Stimulated activated CD4-positive, alpha-beta T cell treated with anti-CD3 and anti-CD28 coated beads, Interleukin-4, amount 100 ng/mL, for 24 hours (primary cell): ENCODE data around the gene AGAP3.

Experiments
- DNase-seq: peaks from one replicate; pipeline ENCODE4 v3.0.0-alpha.2; 2020

The AGAP3 gene

GRCh38 chr7:151137791-151138152, 51.5 kb downstream of the AGAP3 start:
- no peak for DNase-seq

DNA sequence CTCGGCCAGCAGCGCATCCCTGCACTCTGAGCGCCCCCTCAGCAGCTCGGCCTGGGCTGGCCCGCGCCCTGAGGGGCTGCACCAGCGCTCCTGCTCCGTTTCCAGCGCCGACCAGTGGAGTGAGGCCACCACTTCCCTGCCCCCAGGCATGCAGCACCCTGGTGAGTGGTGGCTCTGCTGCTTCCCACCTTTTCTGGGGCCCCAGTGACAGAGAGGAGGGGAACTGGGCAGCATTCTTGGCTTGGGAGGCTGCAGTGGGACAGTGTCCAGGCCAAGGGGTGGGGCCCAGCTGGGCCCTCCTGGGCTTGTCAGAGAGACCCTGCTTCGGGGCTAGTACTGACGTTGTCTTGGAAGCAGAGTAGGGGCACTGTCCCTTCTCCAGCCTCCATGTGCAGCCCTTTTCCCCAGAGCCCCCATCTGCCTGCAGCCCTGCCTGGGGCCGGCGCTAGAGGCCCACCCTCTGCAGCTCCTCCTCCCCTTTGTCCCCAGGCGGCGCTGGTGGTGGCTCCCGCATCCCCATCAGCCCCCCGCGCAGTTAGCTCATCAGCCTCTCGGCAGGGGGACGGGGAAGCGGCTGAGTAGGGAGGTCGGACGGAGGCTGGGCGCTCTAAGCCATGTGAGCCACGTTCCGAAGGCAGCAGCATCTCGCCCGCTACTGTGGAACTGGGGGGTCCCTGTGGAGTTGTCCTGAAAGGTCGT, 52.0 kb downstream of the AGAP3 start:
- no peak for DNase-seq

DNA sequence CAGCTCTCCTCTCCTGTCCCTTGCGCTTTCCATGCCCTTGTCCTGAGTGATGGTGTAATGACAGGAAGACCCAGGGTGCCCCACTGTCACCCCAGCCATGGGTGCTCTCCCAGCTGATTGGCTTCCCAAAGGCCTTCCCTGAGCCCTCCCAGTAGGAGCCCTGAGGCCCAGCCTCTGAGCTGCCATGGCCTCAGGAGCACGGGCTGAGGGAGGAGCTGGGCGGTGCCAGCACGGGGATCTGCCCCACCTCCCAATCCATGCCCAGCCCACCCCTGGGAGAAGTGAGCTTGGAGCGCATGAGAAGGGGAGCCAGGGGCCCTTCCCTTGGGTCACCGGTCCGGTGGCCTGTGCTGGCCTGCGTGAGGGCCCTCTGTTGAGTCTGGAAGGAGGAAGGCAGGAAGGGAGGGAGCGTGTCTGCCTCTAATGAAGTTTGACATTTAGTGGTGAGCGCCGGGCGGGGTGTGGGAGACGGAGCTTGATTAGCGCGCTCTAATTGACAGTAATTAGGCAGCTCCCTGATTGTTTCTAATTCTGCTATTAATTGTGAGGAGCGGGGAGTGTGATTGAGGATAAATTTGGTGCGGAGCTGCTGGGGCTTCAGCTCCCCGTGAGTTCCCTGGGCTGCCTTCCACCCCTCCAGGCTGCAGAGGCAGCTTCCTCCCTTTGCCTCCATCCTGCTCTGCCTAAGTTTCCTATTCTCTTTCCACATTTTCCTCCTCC, 53.0 kb downstream of the AGAP3 start:
- DNase-seq = no peak

- DNase-seq = no peak
Measured at GRCh38 chr7:151139791-151140190, 53.5 kb downstream of the AGAP3 start.

- DNase-seq = no peak
Measured at GRCh38 chr7:151140826-151141225, 54.6 kb downstream of the AGAP3 start.

- no peak for DNase-seq
Measured at GRCh38 chr7:151141311-151141854, 55.1 kb downstream of the AGAP3 start.

DNA sequence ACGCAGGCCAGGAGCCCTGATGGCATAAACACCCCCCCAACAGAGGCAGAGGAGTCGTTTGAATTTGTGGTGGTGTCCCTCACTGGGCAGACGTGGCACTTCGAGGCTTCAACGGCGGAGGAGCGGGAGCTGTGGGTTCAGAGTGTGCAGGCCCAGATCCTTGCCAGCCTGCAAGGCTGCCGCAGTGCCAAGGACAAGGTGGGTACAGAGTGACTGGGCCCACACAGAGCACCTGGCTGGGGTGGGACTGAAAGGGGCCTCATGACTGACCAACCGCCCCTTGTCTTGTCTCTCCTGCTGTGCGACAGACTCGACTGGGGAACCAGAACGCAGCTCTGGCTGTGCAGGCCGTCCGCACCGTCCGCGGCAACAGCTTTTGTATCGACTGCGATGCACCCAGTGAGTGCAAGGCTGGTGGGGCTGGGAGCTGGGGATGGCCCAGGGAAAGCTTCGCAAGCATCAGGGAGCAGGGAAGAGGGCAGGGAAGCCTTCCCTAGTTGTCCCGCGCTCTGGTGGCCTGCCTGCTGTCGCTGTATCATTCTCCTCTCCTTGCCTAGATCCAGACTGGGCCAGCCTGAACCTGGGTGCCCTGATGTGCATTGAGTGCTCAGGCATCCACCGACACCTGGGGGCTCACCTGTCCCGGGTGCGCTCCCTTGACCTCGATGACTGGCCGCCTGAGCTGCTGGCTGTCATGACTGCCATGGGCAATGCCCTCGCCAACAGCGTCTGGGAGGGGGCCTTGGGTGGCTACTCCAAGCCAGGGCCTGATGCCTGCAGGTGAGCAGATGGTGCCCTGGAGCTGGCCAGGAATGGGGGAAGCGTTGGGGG, 55.8 kb downstream of the AGAP3 start:
- no peak for DNase-seq

- DNase-seq = no peak
Measured at GRCh38 chr7:151142686-151143040, 56.4 kb downstream of the AGAP3 start.

GRCh38 chr7:151143261-151144015, 57.2 kb downstream of the AGAP3 start:
- DNase-seq = no peak

DNA sequence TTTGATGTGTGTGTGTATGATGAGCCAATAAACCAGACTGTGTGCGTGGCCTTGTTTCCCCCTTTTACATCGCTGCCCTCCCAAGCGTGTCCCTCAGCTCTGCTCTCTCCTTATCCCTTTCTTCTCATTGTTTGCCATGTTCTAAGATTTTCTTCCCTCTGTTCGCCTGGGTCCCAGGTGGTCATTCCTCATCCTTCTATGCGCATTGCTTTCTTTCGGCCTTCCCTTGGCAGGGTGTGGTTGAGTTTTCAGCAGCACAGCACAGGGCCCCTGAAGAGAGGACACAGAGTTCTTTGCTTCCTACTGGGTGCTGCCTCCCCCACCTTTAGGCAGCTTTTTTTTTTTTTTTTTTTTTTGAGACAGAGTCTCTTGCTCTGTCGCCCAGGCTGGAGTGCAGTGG, 58.1 kb downstream of the AGAP3 start:
- no peak for DNase-seq

DNA sequence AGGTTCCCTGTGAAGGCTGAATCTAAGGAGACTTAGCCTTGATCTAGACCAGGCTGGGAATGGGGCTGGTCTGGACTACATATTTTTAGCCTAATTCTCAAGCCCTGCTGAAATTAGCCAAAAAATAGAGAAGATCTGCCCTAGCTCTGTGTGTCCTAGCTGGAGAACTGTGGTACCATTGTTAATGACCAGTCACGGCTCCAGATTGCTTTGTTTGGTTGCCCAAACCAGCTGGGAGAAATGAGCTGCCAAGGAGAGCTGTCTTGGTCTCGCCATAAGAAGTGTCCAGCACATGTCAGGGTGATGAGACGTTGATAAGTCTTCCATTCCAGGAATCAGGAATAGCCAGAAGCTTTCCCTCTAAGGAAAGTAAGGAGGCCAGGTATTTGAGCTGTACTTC, 60.5 kb downstream of the AGAP3 start:
- DNase-seq = no peak

DNA sequence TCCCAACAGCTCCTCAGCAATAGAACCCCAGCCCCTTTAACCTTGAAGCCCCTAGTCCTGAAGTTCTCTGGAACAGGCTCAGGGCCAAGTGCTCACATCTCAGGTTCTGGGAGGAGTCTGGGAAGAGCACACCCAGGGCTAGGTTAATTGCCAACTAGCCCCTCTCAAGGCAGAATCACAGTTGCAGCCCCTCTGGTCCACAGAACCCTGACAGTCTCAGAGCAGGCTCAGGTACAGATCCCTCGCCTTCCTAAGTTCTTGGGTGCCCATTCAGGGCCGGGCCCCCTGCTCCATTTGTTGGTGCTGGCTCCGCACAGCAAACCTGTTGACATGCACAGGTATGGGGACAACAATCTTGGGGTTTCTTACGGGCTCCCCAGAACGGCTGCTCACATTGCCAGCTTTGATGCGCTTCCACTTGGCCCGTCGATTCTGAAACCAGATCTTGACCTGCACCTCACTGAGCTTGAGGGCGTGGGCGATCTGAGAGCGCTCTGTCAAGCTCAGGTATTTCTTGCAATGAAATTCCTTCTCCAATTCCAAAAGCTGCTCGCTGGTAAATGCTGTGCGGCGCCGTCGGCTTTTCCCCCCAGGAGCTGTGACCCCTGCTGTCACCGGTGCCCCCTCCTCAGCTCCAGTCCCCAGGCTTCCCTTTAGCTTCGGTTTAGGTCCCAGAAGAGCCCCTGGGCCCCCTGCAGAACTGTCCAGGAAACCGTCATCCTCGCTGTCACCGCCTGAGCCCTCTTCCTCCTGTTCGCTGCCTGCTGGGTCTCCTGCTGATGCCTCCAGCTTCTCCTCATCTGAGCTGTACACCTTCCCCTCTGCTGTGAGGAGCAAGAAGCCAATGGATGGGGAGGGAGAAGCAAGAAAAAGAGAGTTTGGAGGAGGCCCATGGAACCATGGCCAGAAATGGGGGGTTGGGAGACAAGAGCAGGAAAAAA, 62.3 kb downstream of the AGAP3 start:
- no peak for DNase-seq

DNA sequence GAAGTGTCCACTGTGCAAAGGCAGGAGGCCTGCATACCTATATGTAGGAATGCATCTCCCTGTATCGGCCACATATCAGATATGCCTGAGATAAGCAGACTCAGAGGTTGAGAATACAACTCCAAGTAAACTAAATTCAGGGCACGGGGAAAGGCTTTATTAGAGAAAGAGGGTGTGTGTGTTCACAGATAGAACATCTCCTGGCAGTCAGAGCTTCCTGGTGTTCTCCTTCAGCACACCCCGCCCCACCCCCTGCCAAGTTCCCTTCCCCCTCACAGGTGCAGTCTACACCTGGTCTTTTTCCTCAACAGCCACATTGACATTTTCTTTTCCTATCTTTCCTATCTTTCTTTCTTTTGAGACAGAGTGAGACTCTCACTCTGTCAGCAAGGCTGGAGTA, 64.1 kb downstream of the AGAP3 start:
- DNase-seq = no peak

DNA sequence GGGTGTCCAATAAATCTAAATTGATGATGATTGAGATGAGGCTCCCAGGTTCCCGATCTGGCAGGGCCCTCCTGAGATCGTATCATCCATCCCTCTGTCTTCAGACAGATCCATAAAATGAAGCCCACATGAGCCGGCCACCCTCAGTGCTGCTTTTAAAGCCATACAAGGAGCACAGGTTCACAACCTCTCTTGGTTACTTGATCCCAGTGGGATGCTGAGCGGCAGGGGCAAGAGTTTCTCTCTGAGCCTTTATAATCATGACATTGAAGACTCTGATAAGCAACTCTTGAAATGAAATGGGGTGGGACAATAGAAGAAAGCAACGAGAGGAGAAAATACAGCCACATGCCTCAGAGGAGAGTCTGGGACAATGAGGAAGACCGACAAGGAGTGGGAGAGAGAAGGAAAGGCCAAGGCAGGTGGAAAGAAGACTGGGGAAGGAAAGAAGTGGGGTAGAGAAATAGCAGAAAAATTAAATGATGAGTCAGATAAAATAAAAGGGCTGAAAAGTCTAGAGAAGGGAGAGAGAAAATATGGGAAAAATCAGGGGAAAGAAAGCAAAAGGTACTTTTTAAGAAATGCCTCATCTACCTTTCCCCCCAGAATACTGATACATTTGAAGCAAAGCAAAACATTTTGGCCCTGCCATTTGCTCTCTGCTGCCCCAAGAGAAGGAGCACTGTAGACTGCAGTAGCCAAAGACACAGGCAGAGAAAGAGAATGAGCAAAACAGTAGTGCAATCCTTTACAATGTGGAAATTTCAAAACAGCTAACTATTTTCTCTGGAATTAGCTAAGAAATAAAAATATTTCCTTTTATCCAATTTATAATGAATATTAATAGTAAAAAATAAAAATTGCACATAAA, 66.6 kb downstream of the AGAP3 start:
- no peak for DNase-seq

DNA sequence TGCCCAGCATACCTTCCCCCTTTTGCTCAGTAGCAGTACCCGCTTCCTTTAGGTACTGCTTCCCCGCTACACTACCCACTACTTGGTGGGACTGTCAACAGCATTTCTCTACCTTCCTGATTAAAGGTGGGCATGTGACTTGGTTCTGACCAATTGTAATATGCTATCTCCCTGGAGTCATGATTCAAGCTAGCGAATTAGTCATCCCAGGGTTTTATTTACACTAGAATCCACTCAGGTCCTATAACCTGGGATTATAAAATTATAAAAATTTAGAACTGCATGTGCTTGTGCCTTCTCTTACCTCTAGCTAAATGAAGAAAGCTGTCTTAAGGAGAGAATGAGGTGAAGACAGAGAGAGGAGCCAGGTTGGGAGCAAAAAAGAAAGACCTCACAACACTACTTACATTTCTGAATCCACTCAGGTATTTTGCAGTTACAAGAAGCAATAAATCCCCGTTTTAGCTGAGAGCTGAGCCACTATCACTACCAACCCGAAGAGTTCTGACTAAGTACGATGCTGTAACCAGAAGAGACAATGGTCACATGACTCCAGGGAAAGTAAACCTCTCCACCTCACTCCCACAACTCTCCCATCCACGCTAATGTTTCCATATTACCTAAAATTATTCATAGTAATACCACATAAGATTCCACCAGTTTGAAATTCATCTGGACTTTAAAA, 71.5 kb downstream of the AGAP3 start:
- DNase-seq = no peak

- no peak for DNase-seq
Measured at GRCh38 chr7:151161757-151162156, 75.5 kb downstream of the AGAP3 start.

DNA sequence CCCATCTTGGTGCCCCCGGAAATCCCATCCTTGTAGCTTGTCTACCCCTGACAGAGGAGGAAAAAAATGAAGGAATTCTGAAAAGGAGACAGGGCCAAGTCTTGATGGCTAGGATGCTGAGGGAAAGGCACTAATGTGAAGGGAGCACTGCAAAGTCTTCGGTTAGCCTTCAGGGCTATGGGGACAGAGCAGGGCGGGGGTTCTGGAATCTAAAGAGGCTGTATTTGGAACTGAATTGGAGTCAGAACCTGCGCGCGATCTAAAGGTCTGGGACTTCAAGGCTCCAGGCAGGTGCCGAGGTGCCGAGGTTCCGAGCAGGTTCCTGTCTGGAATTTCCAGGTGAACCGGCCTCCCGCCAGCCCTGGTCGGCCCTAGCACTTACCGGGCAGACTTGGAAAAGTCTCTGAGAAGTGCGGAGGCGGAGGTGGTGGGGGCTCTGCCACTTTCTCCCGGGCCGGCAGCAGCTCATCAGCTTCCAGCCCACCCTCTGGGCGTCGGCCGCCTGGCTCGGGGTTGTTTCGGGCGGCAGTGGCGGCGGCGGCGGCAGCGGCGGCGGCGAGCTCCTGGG, 80.4 kb downstream of the AGAP3 start:
- no peak for DNase-seq

DNA sequence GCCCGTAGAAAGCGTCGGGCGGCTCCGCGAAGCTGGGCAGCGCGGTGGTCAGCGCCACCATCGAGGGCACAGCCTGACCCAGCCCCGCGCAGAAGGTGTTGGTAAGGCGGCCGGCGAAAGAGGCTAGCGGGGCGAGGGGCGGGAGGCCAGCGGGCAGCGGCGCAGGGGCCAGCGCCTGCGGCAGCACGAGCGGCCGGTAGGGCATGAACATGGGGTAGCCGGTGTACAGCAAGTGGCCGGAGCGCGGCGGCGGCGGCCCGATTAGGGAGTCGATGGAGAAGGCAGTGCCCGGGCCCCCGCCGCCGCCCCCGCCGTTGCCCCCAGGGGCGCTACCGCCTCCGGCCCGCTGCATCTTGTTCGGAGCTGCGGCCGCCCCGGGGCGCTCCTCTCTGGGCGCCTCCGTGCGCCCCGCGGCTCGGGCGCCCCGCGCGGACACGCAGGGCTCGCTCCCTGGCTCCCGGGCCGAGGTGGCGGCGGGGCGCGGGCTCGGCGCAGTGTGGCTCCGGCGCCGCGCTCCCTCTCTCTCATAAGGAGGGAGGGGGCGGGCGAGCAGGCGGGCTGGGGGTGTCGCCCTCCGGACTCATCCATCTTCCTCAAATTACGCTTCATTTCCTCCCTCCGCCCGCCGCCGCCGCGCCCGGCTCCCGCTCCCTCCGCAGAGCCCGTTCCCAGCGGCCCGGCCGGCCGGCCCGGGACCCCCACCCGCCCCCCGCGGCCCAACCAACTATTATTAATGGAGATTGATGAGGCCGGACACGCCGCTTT, 81.1 kb downstream of the AGAP3 start, which contains the start of gene GBX1:
Gene GBX1 (minus strand): TSS at position 498 of the 765 bp plus-strand sequence. CDS start 146 bp downstream, at position 352.
- no peak for DNase-seq
